NB4 (cell line): Measurements from ENCODE around the gene LY86.
"Not testable (repeated sequence)": the region's sequence is repeated elsewhere in the genome, so short reads cannot be mapped to it uniquely, and the experiment has no call there.

Experiments used
- DNase-seq: peaks from one replicate; pipeline ENCODE4 v3.0.0; 2010; ENCODE audit warnings: low read depth
- H3K4me3 ChIP-seq: one replicate; pipeline ENCODE4 v1.5.1; 2011; ENCODE audit warnings: mild to moderate bottlenecking, low read depth, low read length, moderate library complexity
- CTCF ChIP-seq: IDR thresholded peaks from one replicate; pipeline ENCODE4 v1.5.1; 2012; ENCODE audit warnings: low read depth, low read length
- MAX ChIP-seq: IDR thresholded peaks from 2 replicates; pipeline ENCODE4 v1.6.1; 2011; ENCODE audit warnings: low read depth, low read length
- MYC ChIP-seq: IDR thresholded peaks from 2 replicates; pipeline ENCODE4 v1.6.1; 2011; ENCODE audit warnings: low read depth, low read length
- POLR2A ChIP-seq: IDR thresholded peaks from 2 replicates; pipeline ENCODE4 v1.6.1; 2011; ENCODE audit warnings: mild to moderate bottlenecking; ENCODE audit not compliant: insufficient read length; ENCODE audit errors: extremely low read depth

The LY86 gene

GRCh38 chr6:6609450-6609849 is 20.9 kb downstream of the LY86 start:
- no peak overlapping the region for H3K4me3 ChIP-seq
- TF ChIP-seq MAX (no peak), CTCF (no peak), POLR2A (no peak), MYC (no peak)
- no peak for DNase-seq

- no peak overlapping the region for H3K4me3 ChIP-seq
- peak; percentile 54 for DNase-seq
- TF ChIP-seq MAX (no peak), CTCF (no peak), MYC (no peak), POLR2A (no peak)
Measured at GRCh38 chr6:6610031-6610591, 21.6 kb downstream of the LY86 start.

GRCh38 chr6:6611486-6611885 is 23.0 kb downstream of the LY86 start:
- no peak for DNase-seq
- TF ChIP-seq CTCF: no peak
- TF ChIP-seq POLR2A: no peak
- TF ChIP-seq MAX: no peak
- TF ChIP-seq MYC: no peak
- H3K4me3 ChIP-seq: no peak overlapping the region

GRCh38 chr6:6612308-6612707 is 23.8 kb downstream of the LY86 start:
- H3K4me3 ChIP-seq: no peak overlapping the region
- DNase-seq: no peak
- no peak for TF ChIP-seq MYC
- no peak for TF ChIP-seq MAX
- no peak for TF ChIP-seq POLR2A
- TF ChIP-seq CTCF: no peak

- H3K4me3 ChIP-seq, DNase-seq: not testable (repeated sequence)
Measured at GRCh38 chr6:6613103-6613718, 24.7 kb downstream of the LY86 start.

- DNase-seq: no peak
- no peak for TF ChIP-seq MAX
- TF ChIP-seq CTCF: no peak
- no peak for TF ChIP-seq MYC
- H3K4me3 ChIP-seq: no peak overlapping the region
Measured at GRCh38 chr6:6614096-6614982, 25.8 kb downstream of the LY86 start.
